GM23338 (cell line): ENCODE results near the gene ABCC1. TPM values are rescaled to one million over a fixed set of nuclear protein-coding genes. Genes with fewer than 3 reads are reported as not detected.

Experiments used
- ATAC-seq: fragments of 200-7000 bp; cut with Tn5 transposase; 3 replicates; pipeline ENCODE4 v1.9.1; 2020
- DNase-seq: peaks from one replicate; pipeline ENCODE4 v3.0.0-alpha.2; 2015; ENCODE audit warnings: low spot score
- H2AFZ ChIP-seq: fragments of 200-600 bp; sonication (generic); 2 replicates; pipeline ENCODE4 v1.8.0; 2016; ENCODE audit warnings: antibody characterized with exemption, mild to moderate bottlenecking, moderate library complexity
- H3F3A ChIP-seq: fragments of 200-600 bp; sonication (generic); replicated peaks from 2 replicates; pipeline ENCODE4 v1.8.0; 2017; ENCODE audit warnings: antibody characterized with exemption, mixed run types, low read depth
- H3K27ac ChIP-seq: fragments of 200-600 bp; sonication (generic); 2 replicates; pipeline ENCODE4 v1.6.1; 2016; ENCODE audit warnings: low read depth
- H3K27me3 ChIP-seq: fragments of 200-600 bp; sonication (generic); 2 replicates; pipeline ENCODE4 v1.8.0; 2016; ENCODE audit warnings: mild to moderate bottlenecking, mixed run types, moderate library complexity; ENCODE audit not compliant: insufficient read depth
- H3K36me3 ChIP-seq: fragments of 200-600 bp; sonication (generic); 2 replicates; pipeline ENCODE4 v1.8.0; 2016; ENCODE audit warnings: mild to moderate bottlenecking; ENCODE audit not compliant: insufficient read depth
- H3K4me1 ChIP-seq: fragments of 200-600 bp; sonication (generic); 2 replicates; pipeline ENCODE4 v1.8.0; 2016; ENCODE audit warnings: mild to moderate bottlenecking, moderate library complexity; ENCODE audit not compliant: insufficient read depth
- H3K4me2 ChIP-seq: fragments of 200-600 bp; sonication (generic); 2 replicates; pipeline ENCODE4 v1.7.1; 2017; ENCODE audit warnings: mixed run types
- H3K4me3 ChIP-seq: fragments of 200-600 bp; sonication (generic); 2 replicates; pipeline ENCODE4 v1.6.1; 2016; ENCODE audit warnings: mixed run types
- H3K79me2 ChIP-seq: fragments of 200-600 bp; sonication (generic); replicated peaks from 2 replicates; pipeline ENCODE4 v1.8.0; 2017; ENCODE audit warnings: mild to moderate bottlenecking; ENCODE audit not compliant: insufficient read depth
- H3K9me2 ChIP-seq: fragments of 200-600 bp; sonication (generic); 2 replicates; pipeline ENCODE4 v1.8.0; 2017; ENCODE audit not compliant: insufficient read depth
- H4K20me1 ChIP-seq: fragments of 200-600 bp; sonication (generic); replicated peaks from 2 replicates; pipeline ENCODE4 v1.8.0; 2017; ENCODE audit warnings: mild to moderate bottlenecking; ENCODE audit not compliant: insufficient read depth
- H3K27ac Mint-ChIP-seq: 2 replicates; pipeline ENCODE4 v1.8.0; 2020; ENCODE audit warnings: inconsistent platforms, mild to moderate bottlenecking, moderate library complexity, mixed read lengths
- H3K27me3 Mint-ChIP-seq: 3 replicates; pipeline ENCODE4 v1.8.0; 2022; ENCODE audit warnings: low read depth, mild to moderate bottlenecking, moderate library complexity, mixed read lengths, inconsistent platforms; ENCODE audit not compliant: insufficient read depth, poor library complexity
- H3K36me3 Mint-ChIP-seq: 3 replicates; pipeline ENCODE4 v1.8.0; 2021; ENCODE audit warnings: low read depth, mild to moderate bottlenecking, inconsistent platforms, moderate library complexity, mixed read lengths
- H3K4me1 Mint-ChIP-seq: 3 replicates; pipeline ENCODE4 v1.8.0; 2020; ENCODE audit warnings: mild to moderate bottlenecking, inconsistent platforms, mixed read lengths
- H3K4me3 Mint-ChIP-seq: 3 replicates; pipeline ENCODE4 v1.8.0; 2021; ENCODE audit warnings: moderate library complexity, mild to moderate bottlenecking, inconsistent platforms, mixed read lengths
- H3K9me3 Mint-ChIP-seq: 3 replicates; pipeline ENCODE4 v1.8.0; 2020; ENCODE audit warnings: moderate library complexity, mild to moderate bottlenecking, inconsistent platforms, mixed read lengths
- CREB1 ChIP-seq: fragments of 250-450 bp; sonication (Bioruptor Pico); IDR thresholded peaks from 2 replicates; pipeline ENCODE4 v1.5.0; 2020; ENCODE audit warnings: low read depth, mild to moderate bottlenecking, moderate library complexity
- EZH2 ChIP-seq: fragments of 200-600 bp; sonication (generic); IDR thresholded peaks from one replicate; pipeline ENCODE4 v1.8.0; 2017; ENCODE audit warnings: antibody characterized with exemption, mild to moderate bottlenecking, low read depth; ENCODE audit not compliant: unreplicated experiment
- EZH2phosphoT487 ChIP-seq: fragments of 200-600 bp; sonication (generic); IDR thresholded peaks from one replicate; pipeline ENCODE4 v1.8.1; 2018; ENCODE audit warnings: antibody characterized with exemption; ENCODE audit not compliant: unreplicated experiment
- JUNB ChIP-seq: IDR thresholded peaks from one replicate; pipeline ENCODE4 v1.6.1; 2016; ENCODE audit warnings: antibody characterized with exemption; ENCODE audit not compliant: unreplicated experiment
- NANOG ChIP-seq: IDR thresholded peaks from 2 replicates; pipeline ENCODE4 v1.6.1; 2016; ENCODE audit warnings: antibody characterized with exemption, borderline replicate concordance
- POLR2AphosphoS5 ChIP-seq: IDR thresholded peaks from 2 replicates; pipeline ENCODE4 v1.6.1; 2016; ENCODE audit warnings: antibody characterized with exemption, low read depth
- STAT1 ChIP-seq: IDR thresholded peaks from one replicate; pipeline ENCODE4 v1.6.1; 2016; ENCODE audit warnings: antibody characterized with exemption; ENCODE audit not compliant: unreplicated experiment
- ZNF114 ChIP-seq: fragments of 250-450 bp; sonication (Bioruptor Pico); IDR thresholded peaks from 2 replicates; pipeline ENCODE4 v1.5.0; 2020; ENCODE audit warnings: mild to moderate bottlenecking, moderate library complexity
- ZNF331 ChIP-seq: fragments of 250-450 bp; sonication (Bioruptor Pico); IDR thresholded peaks from 2 replicates; pipeline ENCODE4 v1.5.0; 2020; ENCODE audit warnings: low read depth, mild to moderate bottlenecking, moderate library complexity
- polyA plus RNA-seq: library from polyadenylated mRNA; unstranded; fragments of >200 nt; fragmentation: Nextera tagmentation; extraction: Ambion mirVana; gene quantifications from 2 replicates; pipeline ENCODE4 v1.2.1, GENCODE V29; 2016
- total RNA-seq: library from RNA; depleted of rRNA; stranded (reverse); fragments of >200 nt; shearing (Covaris generic); gene quantifications from 2 replicates; pipeline ENCODE4 v1.2.3, GENCODE V29; 2014
- TF ChIP-seq, protein P1 (sequence below): IDR thresholded peaks from one replicate; pipeline ENCODE4 v1.6.1; 2018; ENCODE audit warnings: antibody characterized with exemption; ENCODE audit not compliant: unreplicated experiment
- TF ChIP-seq, protein P2 (sequence below): fragments of 250-450 bp; sonication (Bioruptor Pico); IDR thresholded peaks from 2 replicates; pipeline ENCODE4 v1.5.0; 2020; ENCODE audit warnings: mild to moderate bottlenecking, moderate library complexity
- TF ChIP-seq, protein P3 (sequence below), 2 experiments: fragments of 200-600 bp in 1 of 2; sonication (generic) in 1 of 2; conservative IDR thresholded peaks; 2 replicates each; pipeline versions ENCODE4 v1.5.1 to v1.6.1; 2016 to 2017; ENCODE audit warnings: antibody characterized with exemption in 2 of 2, low read depth in 2 of 2, mild to moderate bottlenecking in 2 of 2, moderate library complexity in 1 of 2
- TF ChIP-seq, protein P4 (sequence below): IDR thresholded peaks from 2 replicates; pipeline ENCODE4 v1.6.1; 2016; ENCODE audit warnings: antibody characterized with exemption

Gene ABCC1
- total and polyA plus RNA-seq, 2 experiments from 2014 or later = 11.0 to 46.6 TPM

DNA sequence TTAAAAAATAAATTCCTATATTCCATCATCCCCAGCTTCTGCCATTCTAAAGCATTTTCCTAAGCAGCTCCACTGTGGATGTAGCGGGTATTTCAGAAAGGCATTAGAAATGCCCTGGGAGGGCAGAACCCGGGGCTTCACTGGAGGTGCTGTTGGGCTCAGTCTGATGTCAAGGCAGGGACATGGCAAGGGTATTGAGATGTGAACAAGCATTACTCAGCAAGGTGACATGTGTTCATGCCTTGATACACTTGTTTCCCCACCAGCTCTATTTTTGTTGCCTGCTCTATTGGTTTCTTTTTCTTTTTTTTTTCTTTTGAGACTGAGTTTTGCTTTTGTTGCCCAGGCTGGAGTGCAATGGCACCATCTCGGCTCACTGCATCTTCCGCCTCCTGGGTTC, 35.7 kb downstream of the ABCC1 start:
- no peak overlapping the region for H3K27ac Mint-ChIP-seq
- Histone ChIP-seq H3K4me3 (no peak overlapping the region), H3K4me1 (peaks cover 22% of the 10 kb centered on the region), H3K9me2 (no peaks in the 10 kb centered on the region), H3K4me2 (no peak overlapping the region), H3K36me3 (peaks cover 7% of the 10 kb centered on the region), H4K20me1 (peaks cover 39% of the 10 kb centered on the region), H3K79me2 (peaks cover 99% of the 10 kb centered on the region), H3K27me3 (no peaks in the 10 kb centered on the region), H3K27ac (no peak overlapping the region), H3F3A (no peaks in the 10 kb centered on the region), H2AFZ (no peak overlapping the region)
- H3K4me3 Mint-ChIP-seq = no peak overlapping the region
- no peak for ATAC-seq
- H3K36me3 Mint-ChIP-seq = peaks cover 57% of the 10 kb centered on the region
- DNase-seq = no peak
- H3K9me3 Mint-ChIP-seq = peaks cover 30% of the 10 kb centered on the region
- peaks cover 6% of the 10 kb centered on the region for H3K27me3 Mint-ChIP-seq
- H3K4me1 Mint-ChIP-seq = peaks cover 25% of the 10 kb centered on the region
- TF ChIP-seq POLR2AphosphoS5 = no peak
- no peak for TF ChIP-seq ZNF331 (CRISPR knock-in tag)
- TF ChIP-seq, protein P1, sequence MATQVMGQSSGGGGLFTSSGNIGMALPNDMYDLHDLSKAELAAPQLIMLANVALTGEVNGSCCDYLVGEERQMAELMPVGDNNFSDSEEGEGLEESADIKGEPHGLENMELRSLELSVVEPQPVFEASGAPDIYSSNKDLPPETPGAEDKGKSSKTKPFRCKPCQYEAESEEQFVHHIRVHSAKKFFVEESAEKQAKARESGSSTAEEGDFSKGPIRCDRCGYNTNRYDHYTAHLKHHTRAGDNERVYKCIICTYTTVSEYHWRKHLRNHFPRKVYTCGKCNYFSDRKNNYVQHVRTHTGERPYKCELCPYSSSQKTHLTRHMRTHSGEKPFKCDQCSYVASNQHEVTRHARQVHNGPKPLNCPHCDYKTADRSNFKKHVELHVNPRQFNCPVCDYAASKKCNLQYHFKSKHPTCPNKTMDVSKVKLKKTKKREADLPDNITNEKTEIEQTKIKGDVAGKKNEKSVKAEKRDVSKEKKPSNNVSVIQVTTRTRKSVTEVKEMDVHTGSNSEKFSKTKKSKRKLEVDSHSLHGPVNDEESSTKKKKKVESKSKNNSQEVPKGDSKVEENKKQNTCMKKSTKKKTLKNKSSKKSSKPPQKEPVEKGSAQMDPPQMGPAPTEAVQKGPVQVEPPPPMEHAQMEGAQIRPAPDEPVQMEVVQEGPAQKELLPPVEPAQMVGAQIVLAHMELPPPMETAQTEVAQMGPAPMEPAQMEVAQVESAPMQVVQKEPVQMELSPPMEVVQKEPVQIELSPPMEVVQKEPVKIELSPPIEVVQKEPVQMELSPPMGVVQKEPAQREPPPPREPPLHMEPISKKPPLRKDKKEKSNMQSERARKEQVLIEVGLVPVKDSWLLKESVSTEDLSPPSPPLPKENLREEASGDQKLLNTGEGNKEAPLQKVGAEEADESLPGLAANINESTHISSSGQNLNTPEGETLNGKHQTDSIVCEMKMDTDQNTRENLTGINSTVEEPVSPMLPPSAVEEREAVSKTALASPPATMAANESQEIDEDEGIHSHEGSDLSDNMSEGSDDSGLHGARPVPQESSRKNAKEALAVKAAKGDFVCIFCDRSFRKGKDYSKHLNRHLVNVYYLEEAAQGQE = no peak
- no peak for TF ChIP-seq NANOG
- TF ChIP-seq, protein P2, sequence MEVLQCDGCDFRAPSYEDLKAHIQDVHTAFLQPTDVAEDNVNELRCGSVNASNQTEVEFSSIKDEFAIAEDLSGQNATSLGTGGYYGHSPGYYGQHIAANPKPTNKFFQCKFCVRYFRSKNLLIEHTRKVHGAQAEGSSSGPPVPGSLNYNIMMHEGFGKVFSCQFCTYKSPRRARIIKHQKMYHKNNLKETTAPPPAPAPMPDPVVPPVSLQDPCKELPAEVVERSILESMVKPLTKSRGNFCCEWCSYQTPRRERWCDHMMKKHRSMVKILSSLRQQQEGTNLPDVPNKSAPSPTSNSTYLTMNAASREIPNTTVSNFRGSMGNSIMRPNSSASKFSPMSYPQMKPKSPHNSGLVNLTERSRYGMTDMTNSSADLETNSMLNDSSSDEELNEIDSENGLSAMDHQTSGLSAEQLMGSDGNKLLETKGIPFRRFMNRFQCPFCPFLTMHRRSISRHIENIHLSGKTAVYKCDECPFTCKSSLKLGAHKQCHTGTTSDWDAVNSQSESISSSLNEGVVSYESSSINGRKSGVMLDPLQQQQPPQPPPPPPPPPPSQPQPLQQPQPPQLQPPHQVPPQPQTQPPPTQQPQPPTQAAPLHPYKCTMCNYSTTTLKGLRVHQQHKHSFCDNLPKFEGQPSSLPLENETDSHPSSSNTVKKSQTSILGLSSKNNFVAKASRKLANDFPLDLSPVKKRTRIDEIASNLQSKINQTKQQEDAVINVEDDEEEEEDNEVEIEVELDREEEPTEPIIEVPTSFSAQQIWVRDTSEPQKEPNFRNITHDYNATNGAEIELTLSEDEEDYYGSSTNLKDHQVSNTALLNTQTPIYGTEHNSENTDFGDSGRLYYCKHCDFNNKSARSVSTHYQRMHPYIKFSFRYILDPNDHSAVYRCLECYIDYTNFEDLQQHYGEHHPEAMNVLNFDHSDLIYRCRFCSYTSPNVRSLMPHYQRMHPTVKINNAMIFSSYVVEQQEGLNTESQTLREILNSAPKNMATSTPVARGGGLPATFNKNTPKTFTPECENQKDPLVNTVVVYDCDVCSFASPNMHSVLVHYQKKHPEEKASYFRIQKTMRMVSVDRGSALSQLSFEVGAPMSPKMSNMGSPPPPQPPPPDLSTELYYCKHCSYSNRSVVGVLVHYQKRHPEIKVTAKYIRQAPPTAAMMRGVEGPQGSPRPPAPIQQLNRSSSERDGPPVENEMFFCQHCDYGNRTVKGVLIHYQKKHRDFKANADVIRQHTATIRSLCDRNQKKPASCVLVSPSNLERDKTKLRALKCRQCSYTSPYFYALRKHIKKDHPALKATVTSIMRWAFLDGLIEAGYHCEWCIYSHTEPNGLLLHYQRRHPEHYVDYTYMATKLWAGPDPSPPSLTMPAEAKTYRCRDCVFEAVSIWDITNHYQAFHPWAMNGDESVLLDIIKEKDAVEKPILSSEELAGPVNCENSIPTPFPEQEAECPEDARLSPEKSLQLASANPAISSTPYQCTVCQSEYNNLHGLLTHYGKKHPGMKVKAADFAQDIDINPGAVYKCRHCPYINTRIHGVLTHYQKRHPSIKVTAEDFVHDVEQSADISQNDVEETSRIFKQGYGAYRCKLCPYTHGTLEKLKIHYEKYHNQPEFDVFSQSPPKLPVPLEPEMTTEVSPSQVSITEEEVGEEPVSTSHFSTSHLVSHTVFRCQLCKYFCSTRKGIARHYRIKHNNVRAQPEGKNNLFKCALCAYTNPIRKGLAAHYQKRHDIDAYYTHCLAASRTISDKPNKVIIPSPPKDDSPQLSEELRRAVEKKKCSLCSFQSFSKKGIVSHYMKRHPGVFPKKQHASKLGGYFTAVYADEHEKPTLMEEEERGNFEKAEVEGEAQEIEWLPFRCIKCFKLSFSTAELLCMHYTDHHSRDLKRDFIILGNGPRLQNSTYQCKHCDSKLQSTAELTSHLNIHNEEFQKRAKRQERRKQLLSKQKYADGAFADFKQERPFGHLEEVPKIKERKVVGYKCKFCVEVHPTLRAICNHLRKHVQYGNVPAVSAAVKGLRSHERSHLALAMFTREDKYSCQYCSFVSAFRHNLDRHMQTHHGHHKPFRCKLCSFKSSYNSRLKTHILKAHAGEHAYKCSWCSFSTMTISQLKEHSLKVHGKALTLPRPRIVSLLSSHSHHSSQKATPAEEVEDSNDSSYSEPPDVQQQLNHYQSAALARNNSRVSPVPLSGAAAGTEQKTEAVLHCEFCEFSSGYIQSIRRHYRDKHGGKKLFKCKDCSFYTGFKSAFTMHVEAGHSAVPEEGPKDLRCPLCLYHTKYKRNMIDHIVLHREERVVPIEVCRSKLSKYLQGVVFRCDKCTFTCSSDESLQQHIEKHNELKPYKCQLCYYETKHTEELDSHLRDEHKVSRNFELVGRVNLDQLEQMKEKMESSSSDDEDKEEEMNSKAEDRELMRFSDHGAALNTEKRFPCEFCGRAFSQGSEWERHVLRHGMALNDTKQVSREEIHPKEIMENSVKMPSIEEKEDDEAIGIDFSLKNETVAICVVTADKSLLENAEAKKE (CRISPR knock-in tag) = no peak
- no peak for TF ChIP-seq EZH2phosphoT487
- no peak for TF ChIP-seq EZH2
- TF ChIP-seq, protein P3, sequence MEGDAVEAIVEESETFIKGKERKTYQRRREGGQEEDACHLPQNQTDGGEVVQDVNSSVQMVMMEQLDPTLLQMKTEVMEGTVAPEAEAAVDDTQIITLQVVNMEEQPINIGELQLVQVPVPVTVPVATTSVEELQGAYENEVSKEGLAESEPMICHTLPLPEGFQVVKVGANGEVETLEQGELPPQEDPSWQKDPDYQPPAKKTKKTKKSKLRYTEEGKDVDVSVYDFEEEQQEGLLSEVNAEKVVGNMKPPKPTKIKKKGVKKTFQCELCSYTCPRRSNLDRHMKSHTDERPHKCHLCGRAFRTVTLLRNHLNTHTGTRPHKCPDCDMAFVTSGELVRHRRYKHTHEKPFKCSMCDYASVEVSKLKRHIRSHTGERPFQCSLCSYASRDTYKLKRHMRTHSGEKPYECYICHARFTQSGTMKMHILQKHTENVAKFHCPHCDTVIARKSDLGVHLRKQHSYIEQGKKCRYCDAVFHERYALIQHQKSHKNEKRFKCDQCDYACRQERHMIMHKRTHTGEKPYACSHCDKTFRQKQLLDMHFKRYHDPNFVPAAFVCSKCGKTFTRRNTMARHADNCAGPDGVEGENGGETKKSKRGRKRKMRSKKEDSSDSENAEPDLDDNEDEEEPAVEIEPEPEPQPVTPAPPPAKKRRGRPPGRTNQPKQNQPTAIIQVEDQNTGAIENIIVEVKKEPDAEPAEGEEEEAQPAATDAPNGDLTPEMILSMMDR (conservative IDR thresholded peaks at IDR 0.05; ENCODE audit: low read depth in 2 of 2) = no peak
- no peak for TF ChIP-seq CREB1 (CRISPR knock-in tag)
- TF ChIP-seq, protein P4, sequence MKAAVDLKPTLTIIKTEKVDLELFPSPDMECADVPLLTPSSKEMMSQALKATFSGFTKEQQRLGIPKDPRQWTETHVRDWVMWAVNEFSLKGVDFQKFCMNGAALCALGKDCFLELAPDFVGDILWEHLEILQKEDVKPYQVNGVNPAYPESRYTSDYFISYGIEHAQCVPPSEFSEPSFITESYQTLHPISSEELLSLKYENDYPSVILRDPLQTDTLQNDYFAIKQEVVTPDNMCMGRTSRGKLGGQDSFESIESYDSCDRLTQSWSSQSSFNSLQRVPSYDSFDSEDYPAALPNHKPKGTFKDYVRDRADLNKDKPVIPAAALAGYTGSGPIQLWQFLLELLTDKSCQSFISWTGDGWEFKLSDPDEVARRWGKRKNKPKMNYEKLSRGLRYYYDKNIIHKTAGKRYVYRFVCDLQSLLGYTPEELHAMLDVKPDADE = no peak
- no peak for TF ChIP-seq JUNB
- TF ChIP-seq STAT1 = no peak
- TF ChIP-seq ZNF114 = no peak
